ENCODE measurements around the gene IFNA6.

GRCh38 chr9:21305213-21305612, 45.5 kb downstream of the IFNA6 start, which contains the start of gene IFNA5:
- TF ChIP-seq POLR2AphosphoS5 (IDR thresholded peaks at IDR 0.05; ENCODE audit: low read depth, low read length): no peak
- no peak for TF ChIP-seq POLR2A (IDR thresholded peaks at IDR 0.05; ENCODE audit: low read depth, low read length)

Measured in GM12891 (cell line).